NCI-H2029 treated with DMSO at 0.1 percent for 48 hours (cell line): ENCODE measurements around the gene SSR4.

ENCODE experiments used
- DNase-seq: peaks from one replicate; lab custom pipeline; 2025; lab: John Stamatoyannopoulos, UW

The SSR4 gene

GRCh38 chrX:153830640-153831428 lies 36.4 kb downstream of the SSR4 start:
- no peak for DNase-seq

DNA sequence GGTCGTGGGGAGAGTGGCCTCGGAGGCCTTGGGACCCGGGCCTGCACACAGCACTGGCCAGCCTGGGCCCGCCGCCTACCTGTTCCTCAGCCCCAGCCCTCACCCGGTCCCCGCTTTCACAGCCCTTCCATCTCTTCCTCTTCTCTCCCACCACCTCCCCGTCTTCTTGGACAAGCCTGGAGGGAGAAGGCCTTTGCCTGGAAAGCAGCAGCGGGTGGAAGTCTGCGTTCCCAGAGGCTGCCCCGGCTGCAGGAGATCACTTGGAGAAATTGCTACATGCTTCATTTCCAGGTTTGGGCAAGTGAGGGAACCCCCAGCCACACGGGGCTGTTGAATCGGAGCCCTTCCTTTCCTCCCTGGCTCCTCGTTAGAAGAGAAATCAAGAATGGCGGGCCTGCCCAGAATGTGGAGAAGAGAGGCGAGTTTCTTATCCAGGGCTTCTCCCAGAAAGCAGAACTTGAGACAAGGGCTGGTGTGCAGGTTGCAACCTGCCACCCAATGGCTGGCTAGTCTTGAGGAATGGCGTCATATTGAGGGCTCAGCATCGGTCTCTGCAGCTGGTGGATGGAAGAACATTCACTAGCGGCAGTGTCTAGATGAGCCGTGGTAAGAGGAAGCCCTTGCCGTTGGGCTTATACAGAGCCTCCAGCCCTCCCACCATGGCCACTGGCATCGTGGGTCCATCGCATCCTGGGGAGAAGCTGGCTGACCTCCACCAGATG lies 37.1 kb downstream of the SSR4 start:
- DNase-seq, result no peak

GRCh38 chrX:153832728-153833127 lies 38.3 kb downstream of the SSR4 start:
- no peak for DNase-seq

DNA sequence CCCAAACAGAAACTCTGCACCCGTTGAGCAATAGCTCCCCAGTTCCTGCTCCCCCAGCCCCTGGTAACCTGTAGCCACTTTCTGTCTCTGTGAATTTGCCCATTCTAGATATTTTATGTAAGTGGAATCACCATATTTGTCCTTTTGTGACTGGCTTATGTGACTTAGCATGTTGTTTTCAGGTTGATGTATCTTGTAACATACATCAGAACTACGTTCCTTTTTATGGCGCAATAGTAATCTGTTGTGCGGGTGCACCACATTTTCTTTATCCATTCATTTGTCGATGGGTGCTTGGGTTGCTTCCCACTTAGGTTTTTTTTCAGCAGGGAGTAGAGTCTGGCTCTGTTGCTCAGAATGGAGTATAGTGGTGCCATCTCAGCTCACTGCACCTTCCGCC lies 42.5 kb downstream of the SSR4 start:
- DNase-seq, result no peak

- no peak for DNase-seq
These were observed 50.1 kb downstream of the SSR4 start for GRCh38 chrX:153844509-153845082.

DNA sequence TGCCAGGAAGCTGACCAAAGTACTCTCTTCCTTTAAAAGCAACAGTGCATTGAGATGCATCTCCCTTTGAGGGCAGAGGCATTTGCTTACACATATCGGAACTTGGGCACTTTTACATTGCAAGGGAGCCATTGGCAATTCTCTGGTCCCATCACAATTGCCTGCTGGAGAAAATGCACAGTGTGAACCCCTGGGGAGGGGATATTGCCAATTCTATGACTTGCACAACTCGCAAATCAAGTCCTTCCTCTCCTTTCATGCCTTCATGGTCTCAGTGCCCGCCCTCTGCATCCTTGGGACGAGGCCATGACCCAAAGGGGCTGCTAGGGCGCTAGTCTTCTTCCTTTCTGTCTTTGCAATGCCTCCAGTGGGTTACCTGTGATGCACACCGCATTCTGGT lies 50.7 kb downstream of the SSR4 start:
- DNase-seq, result no peak

- no peak for DNase-seq
These were observed 51.4 kb downstream of the SSR4 start for GRCh38 chrX:153845842-153846241.
